Stomach (tissue), 4 donors: Measurements from ENCODE around the gene CDSN.

ENCODE experiments used
- CTCF ChIP-seq, 7 experiments: fragments of 450-650 bp in 4 of 7; fragments of 200-600 bp in 3 of 7; sonication (generic) in 3 of 7; IDR thresholded peaks; one replicate each; pipeline ENCODE4 v1.5.1; 2016 to 2019; ENCODE audit warnings: antibody characterized with exemption in 7 of 7, control low read depth in 2 of 7, mild to moderate bottlenecking in 1 of 7
- POLR2A ChIP-seq, 4 donors: fragments of 450-650 bp; IDR thresholded peaks; one replicate each; pipeline ENCODE4 v1.6.1; 2016; ENCODE audit warnings: antibody characterized with exemption in 4 of 4, control low read depth in 2 of 4, mild to moderate bottlenecking in 1 of 4, moderate library complexity in 1 of 4

GRCh38 chr6:31130751-31131150, 10.5 kb upstream of the CDSN start:
- TF ChIP-seq CTCF (IDR thresholded peaks at IDR 0.05), result no peak
- TF ChIP-seq POLR2A (IDR thresholded peaks at IDR 0.05), result no peak
